ENCODE measurements around the gene ACOT13.
"Not testable (repeated sequence)": the region's sequence is repeated elsewhere in the genome, so short reads cannot be mapped to it uniquely, and the experiment has no call there.

ACOT13 gene

GRCh38 chr6:24663189-24663588 is 3.7 kb upstream of the ACOT13 start:
- DNase-seq = no peak

- no peak for DNase-seq
Observed at GRCh38 chr6:24664046-24664987, 2.6 kb upstream of the ACOT13 start.

GRCh38 chr6:24666097-24666640 is 708 bp upstream of the ACOT13 start:
- DNase-seq = peak; percentile 19

- DNase-seq = no peak
Observed at GRCh38 chr6:24667378-24667803, 514 bp downstream of the ACOT13 start.

GRCh38 chr6:24668066-24668996 is 1.5 kb downstream of the ACOT13 start:
- DNase-seq = not testable (repeated sequence)

- DNase-seq = no peak
Observed at GRCh38 chr6:24668997-24669361, 2.1 kb downstream of the ACOT13 start.

- DNase-seq = not testable (repeated sequence)
Observed at GRCh38 chr6:24670492-24670891, 3.6 kb downstream of the ACOT13 start.

- DNase-seq = not testable (repeated sequence)
Observed at GRCh38 chr6:24671077-24671476, 4.2 kb downstream of the ACOT13 start.

- DNase-seq = no peak
Observed at GRCh38 chr6:24672620-24673182, 5.8 kb downstream of the ACOT13 start.

- DNase-seq = no peak
Observed at GRCh38 chr6:24673625-24674024, 6.7 kb downstream of the ACOT13 start.

- DNase-seq = not testable (repeated sequence)
Observed at GRCh38 chr6:24678792-24679352, 12.0 kb downstream of the ACOT13 start.

- DNase-seq = no peak
Observed at GRCh38 chr6:24680582-24680981, 13.7 kb downstream of the ACOT13 start.

GRCh38 chr6:24683297-24684296 is 16.7 kb downstream of the ACOT13 start:
- DNase-seq = no peak

GRCh38 chr6:24686408-24686807 is 19.5 kb downstream of the ACOT13 start:
- DNase-seq = no peak

GRCh38 chr6:24686946-24687345 is 20.1 kb downstream of the ACOT13 start:
- no peak for DNase-seq

- DNase-seq = peak; percentile 44
Observed at GRCh38 chr6:24689964-24690363, 23.1 kb downstream of the ACOT13 start.

GRCh38 chr6:24690593-24690992 is 23.7 kb downstream of the ACOT13 start:
- DNase-seq = no peak

- no peak for DNase-seq
Observed at GRCh38 chr6:24691550-24691949, 24.7 kb downstream of the ACOT13 start.

- no peak for DNase-seq
Observed at GRCh38 chr6:24692003-24692402, 25.1 kb downstream of the ACOT13 start.

GRCh38 chr6:24692415-24692814 is 25.5 kb downstream of the ACOT13 start:
- DNase-seq = no peak
